Upper lobe of right lung (tissue), 1 donor: ENCODE data around the gene SND1. TPM values are rescaled to one million over a fixed set of nuclear protein-coding genes. Genes with fewer than 3 reads are reported as not detected.

Experiments used
- ATAC-seq: fragments of 200-7000 bp; cut with Tn5 transposase; one replicate; pipeline ENCODE4 v1.9.1; 2020; ENCODE audit warnings: mild to moderate bottlenecking, moderate library complexity
- DNase-seq: peaks from one replicate; pipeline ENCODE4 v3.0.0-alpha.2; 2020
- H3K27ac ChIP-seq: fragments of 200-600 bp; one replicate; pipeline ENCODE4 v1.8.0; 2022
- H3K27me3 ChIP-seq: fragments of 200-600 bp; one replicate; pipeline ENCODE4 v1.8.0; 2022; ENCODE audit warnings: mild to moderate bottlenecking
- H3K36me3 ChIP-seq: fragments of 200-600 bp; one replicate; pipeline ENCODE4 v1.8.0; 2022
- H3K4me1 ChIP-seq: fragments of 200-600 bp; one replicate; pipeline ENCODE4 v1.8.0; 2022
- H3K4me3 ChIP-seq: fragments of 200-600 bp; one replicate; pipeline ENCODE4 v1.8.0; 2022; ENCODE audit warnings: mild to moderate bottlenecking
- H3K9me3 ChIP-seq: fragments of 200-600 bp; one replicate; pipeline ENCODE4 v1.8.0; 2022
- CTCF ChIP-seq: fragments of 200-600 bp; IDR thresholded peaks from one replicate; pipeline ENCODE4 v1.8.0; 2022; ENCODE audit warnings: antibody characterized with exemption
- intact Hi-C: fragments of 100-400 bp; cut with DNase I; formaldehyde crosslinking; loops from one replicate; pipeline ENCODE4 v1.11.0; 2022
- total RNA-seq: library from RNA; stranded (reverse); fragmentation: NEBNext Ultra II Directional; extraction: Animal tissue kit (Norgen Biotek cat#: 25700); gene quantifications from one replicate; pipeline ENCODE4 v1.2.1, GENCODE V29; 2021
- donor health status: DM: no; HTN: yes; CAD: no; lungs with severe emphysema.

The SND1 gene
- total RNA-seq, 1 donor from 2014 or later: 150 TPM

- H3K36me3 ChIP-seq: no peaks in the 10 kb centered on the region
- ATAC-seq: no peak
- H3K4me1 ChIP-seq: peaks cover 12% of the 10 kb centered on the region
- intact Hi-C loops: no loop called here
- no peak overlapping the region for H3K4me3 ChIP-seq
- no peak for TF ChIP-seq CTCF
- no peak overlapping the region for H3K27ac ChIP-seq
- H3K9me3 ChIP-seq: no peaks in the 10 kb centered on the region
- no peaks in the 10 kb centered on the region for H3K27me3 ChIP-seq
- peak; percentile 37 for DNase-seq
These were observed 460.8 kb downstream of the SND1 start for GRCh38 chr7:128112781-128113221.

GRCh38 chr7:128113839-128114238 lies 461.8 kb downstream of the SND1 start:
- intact Hi-C loops: no loop called here
- Histone ChIP-seq H3K4me3 (no peak overlapping the region), H3K9me3 (no peaks in the 10 kb centered on the region), H3K27ac (no peak overlapping the region), H3K4me1 (peaks cover 6% of the 10 kb centered on the region), H3K27me3 (no peaks in the 10 kb centered on the region), H3K36me3 (no peaks in the 10 kb centered on the region)
- TF ChIP-seq CTCF: no peak
- DNase-seq (peak; percentile 6), ATAC-seq (no peak)

- no peak overlapping the region for H3K4me3 ChIP-seq
- ATAC-seq (no peak), DNase-seq (no peak)
- intact Hi-C loops: no loop called here
- no peak for TF ChIP-seq CTCF
- H3K27ac ChIP-seq: no peak overlapping the region
- H3K27me3 ChIP-seq: no peaks in the 10 kb centered on the region
- no peaks in the 10 kb centered on the region for H3K9me3 ChIP-seq
- H3K4me1 ChIP-seq: no peaks in the 10 kb centered on the region
- H3K36me3 ChIP-seq: no peaks in the 10 kb centered on the region
These were observed 462.8 kb downstream of the SND1 start for GRCh38 chr7:128114806-128115205.

GRCh38 chr7:128115336-128115820 lies 463.4 kb downstream of the SND1 start:
- Histone ChIP-seq H3K4me3 (no peak overlapping the region), H3K27me3 (no peaks in the 10 kb centered on the region), H3K27ac (no peak overlapping the region), H3K36me3 (no peaks in the 10 kb centered on the region), H3K9me3 (no peaks in the 10 kb centered on the region), H3K4me1 (no peaks in the 10 kb centered on the region)
- no peak for TF ChIP-seq CTCF
- ATAC-seq: no peak
- intact Hi-C loops: no loop called here
- DNase-seq: no peak

- H3K27ac ChIP-seq: no peak overlapping the region
- ATAC-seq (no peak), DNase-seq (no peak)
- H3K27me3 ChIP-seq: no peaks in the 10 kb centered on the region
- no peak overlapping the region for H3K4me3 ChIP-seq
- TF ChIP-seq CTCF: no peak
- intact Hi-C loops: no loop called here
- no peaks in the 10 kb centered on the region for H3K9me3 ChIP-seq
- H3K4me1 ChIP-seq: no peaks in the 10 kb centered on the region
- H3K36me3 ChIP-seq: no peaks in the 10 kb centered on the region
These were observed 464.1 kb downstream of the SND1 start for GRCh38 chr7:128115821-128116723.
